Right cardiac atrium (tissue), 5 donors: Measurements from ENCODE around the gene DOLK. TPM values are rescaled to one million over a fixed set of nuclear protein-coding genes. Genes with fewer than 3 reads are reported as not detected.

ENCODE experiments used
- ATAC-seq, 2 donors: fragments of 200-7000 bp; cut with Tn5 transposase; one replicate each; pipeline versions ENCODE4 v1.8.0 to v1.9.1; 2020; ENCODE audit warnings: moderate library complexity in 2 of 2, mild to moderate bottlenecking in 1 of 2
- DNase-seq, 3 donors: peaks; one replicate each; pipeline ENCODE4 v3.0.0-alpha.2; 2020
- H3K27ac ChIP-seq: one replicate; pipeline ENCODE4 v1.5.1; 2013; ENCODE audit warnings: mild to moderate bottlenecking, low read length, control low read depth, moderate library complexity
- H3K27me3 ChIP-seq: one replicate; pipeline ENCODE4 v1.6.1; 2013; ENCODE audit not compliant: control insufficient read depth, insufficient read depth
- H3K4me1 ChIP-seq: one replicate; pipeline ENCODE4 v1.6.1; 2013; ENCODE audit warnings: low read length; ENCODE audit not compliant: control insufficient read depth, insufficient read depth
- H3K4me3 ChIP-seq: one replicate; pipeline ENCODE4 v1.5.1; 2013; ENCODE audit warnings: low read length, control low read depth
- H3K9me3 ChIP-seq: one replicate; pipeline ENCODE4 v1.6.1; 2013; ENCODE audit warnings: low read length; ENCODE audit not compliant: control insufficient read depth
- WGBS: extraction: QIAGEN DNeasy Blood & Tissue Kit; methylation state at CpG from one replicate; pipeline ENCODE4 v1.1.7; 2013; 5-methylcytosine and 5-hydroxymethylcytosine counted together
- intact Hi-C, 4 donors: fragments of 100-400 bp; cut with DNase I; formaldehyde crosslinking; loops; one replicate each; pipeline versions ENCODE4 v1.11.0 to v1.14.0; 2022 to 2023
- polyA plus RNA-seq: library from polyadenylated mRNA; stranded (reverse); fragments of 200-250 nt; gene quantifications from one replicate; pipeline ENCODE4 v1.2.3, GENCODE V29; 2013
- total RNA-seq, 4 donors: library from RNA; stranded (reverse); fragmentation: NEBNext Ultra II Directional; extraction: Animal tissue kit (Norgen Biotek cat#: 25700); gene quantifications; one replicate each; pipeline ENCODE4 v1.2.1, GENCODE V29; 2021
- donor health status: healthy with polysubstance abuse.
- donor health status: DM: no; HTN: yes; CAD: no.
- donor health status: DM: no; HTN: no; CAD: no.
- donor health status: DM: no; HTN: yes; CAD: no; lungs with severe emphysema.
- donor health status: DM: yes; HTN: yes; CAD: no.

The DOLK gene
- total and polyA plus RNA-seq, 5 donors: 9.6 to 11.8 (median 10.7) TPM

- Histone ChIP-seq H3K27ac (peak overlapping the region; percentile 95), H3K4me3 (no peak overlapping the region), H3K4me1 (peaks cover 26% of the 10 kb centered on the region), H3K27me3 (no peaks in the 10 kb centered on the region), H3K9me3 (no peaks in the 10 kb centered on the region)
- ATAC-seq (no peak), DNase-seq (no peak)
- WGBS: 75% methylated on average over 11 of the region's 11 CpGs
- intact Hi-C loops: no loop called here
These were observed 30.7 kb downstream of the DOLK start for GRCh38 chr9:128916745-128917144.

- 74% methylated on average over 18 of the region's 18 CpGs for WGBS
- H3K27ac ChIP-seq: peak overlapping the region; percentile 95
- H3K9me3 ChIP-seq: no peaks in the 10 kb centered on the region
- no peaks in the 10 kb centered on the region for H3K27me3 ChIP-seq
- H3K4me3 ChIP-seq: no peak overlapping the region
- peak; percentile 34 to 44 for ATAC-seq
- intact Hi-C loops: no loop called here
- peaks cover 28% of the 10 kb centered on the region for H3K4me1 ChIP-seq
- DNase-seq: peak; percentile 82 to 91 (median 90)
These were observed 31.2 kb downstream of the DOLK start for GRCh38 chr9:128916204-128916603.

GRCh38 chr9:128913995-128914772, 33.2 kb downstream of the DOLK start:
- DNase-seq (no peak), ATAC-seq (no peak)
- H3K4me3 ChIP-seq: no peak overlapping the region
- H3K9me3 ChIP-seq: no peaks in the 10 kb centered on the region
- peaks cover 40% of the 10 kb centered on the region for H3K4me1 ChIP-seq
- intact Hi-C loops: no loop called here
- peak overlapping the region; percentile 61 for H3K27ac ChIP-seq
- 66% methylated on average over 23 of the region's 23 CpGs for WGBS
- H3K27me3 ChIP-seq: no peaks in the 10 kb centered on the region

- no peak overlapping the region for H3K4me3 ChIP-seq
- intact Hi-C loops: no loop called here
- peak; percentile 12 to 30 for ATAC-seq
These were observed 34.1 kb downstream of the DOLK start for GRCh38 chr9:128913048-128913900.

GRCh38 chr9:128912270-128912853, 35.0 kb downstream of the DOLK start:
- DNase-seq: no peak
- Histone ChIP-seq H3K9me3 (no peaks in the 10 kb centered on the region), H3K4me1 (peaks cover 40% of the 10 kb centered on the region), H3K27ac (peak overlapping the region; percentile 76), H3K4me3 (no peak overlapping the region), H3K27me3 (no peaks in the 10 kb centered on the region)
- no peak for ATAC-seq
- WGBS: 70% methylated on average over 15 of the region's 15 CpGs
- intact Hi-C loops: no loop called here

More at GRCh38 chr9:128913048-128913900, 34.1 kb downstream of the DOLK start:
- no peaks in the 10 kb centered on the region for H3K27me3 ChIP-seq
- H3K4me1 ChIP-seq: peaks cover 40% of the 10 kb centered on the region
- H3K9me3 ChIP-seq: no peaks in the 10 kb centered on the region
- 47% methylated on average over 15 of the region's 15 CpGs for WGBS
- H3K27ac ChIP-seq: peak overlapping the region; percentile 61
- peak; percentile 49 to 75 (median 72) for DNase-seq

GRCh38 chr9:128911529-128912035, 35.8 kb downstream of the DOLK start:
- H3K4me3 ChIP-seq: no peak overlapping the region
- intact Hi-C loops: no loop called here
- ATAC-seq (peak; percentile 70 to 87), DNase-seq (peak; percentile 83 to 91 (median 89))
- H3K4me1 ChIP-seq: peaks cover 38% of the 10 kb centered on the region
- WGBS: 19% methylated on average over 8 of the region's 8 CpGs
- peak overlapping the region; percentile 76 for H3K27ac ChIP-seq
- no peaks in the 10 kb centered on the region for H3K27me3 ChIP-seq
- H3K9me3 ChIP-seq: no peaks in the 10 kb centered on the region

- Histone ChIP-seq H3K27me3 (no peaks in the 10 kb centered on the region), H3K4me1 (peaks cover 36% of the 10 kb centered on the region), H3K4me3 (no peak overlapping the region), H3K27ac (peak overlapping the region; percentile 73), H3K9me3 (no peaks in the 10 kb centered on the region)
- 73% methylated on average over 6 of the region's 6 CpGs for WGBS
- no peak for ATAC-seq
- no peak for DNase-seq
- intact Hi-C loops: no loop called here
These were observed 36.5 kb downstream of the DOLK start for GRCh38 chr9:128910906-128911305.

- Histone ChIP-seq H3K4me1 (peaks cover 36% of the 10 kb centered on the region), H3K4me3 (no peak overlapping the region), H3K9me3 (no peaks in the 10 kb centered on the region), H3K27ac (peak overlapping the region; percentile 7), H3K27me3 (no peaks in the 10 kb centered on the region)
- DNase-seq (no peak), ATAC-seq (no peak)
- intact Hi-C loops: no loop called here
- 85% methylated on average over 4 of the region's 4 CpGs for WGBS
These were observed 37.5 kb downstream of the DOLK start for GRCh38 chr9:128909859-128910258.

GRCh38 chr9:128908372-128908771, 39.0 kb downstream of the DOLK start:
- no peak overlapping the region for H3K4me3 ChIP-seq
- DNase-seq (no peak), ATAC-seq (no peak)
- peaks cover 29% of the 10 kb centered on the region for H3K4me1 ChIP-seq
- intact Hi-C loops: no loop called here
- no peaks in the 10 kb centered on the region for H3K27me3 ChIP-seq
- WGBS: 97% methylated on average over 24 of the region's 24 CpGs
- H3K27ac ChIP-seq: no peak overlapping the region
- H3K9me3 ChIP-seq: no peaks in the 10 kb centered on the region

GRCh38 chr9:128906741-128907140, 40.7 kb downstream of the DOLK start:
- no peak overlapping the region for H3K4me3 ChIP-seq
- H3K9me3 ChIP-seq: no peaks in the 10 kb centered on the region
- DNase-seq: no peak
- intact Hi-C loops: no loop called here
- H3K27ac ChIP-seq: no peak overlapping the region
- WGBS: 23% methylated on average over 2 of the region's 2 CpGs
- H3K27me3 ChIP-seq: no peaks in the 10 kb centered on the region
- peak in 1 of 2 donors; percentile 8 for ATAC-seq
- peaks cover 16% of the 10 kb centered on the region for H3K4me1 ChIP-seq
